ENCODE measurements around the gene GSK3B.

The GSK3B gene

DNA sequence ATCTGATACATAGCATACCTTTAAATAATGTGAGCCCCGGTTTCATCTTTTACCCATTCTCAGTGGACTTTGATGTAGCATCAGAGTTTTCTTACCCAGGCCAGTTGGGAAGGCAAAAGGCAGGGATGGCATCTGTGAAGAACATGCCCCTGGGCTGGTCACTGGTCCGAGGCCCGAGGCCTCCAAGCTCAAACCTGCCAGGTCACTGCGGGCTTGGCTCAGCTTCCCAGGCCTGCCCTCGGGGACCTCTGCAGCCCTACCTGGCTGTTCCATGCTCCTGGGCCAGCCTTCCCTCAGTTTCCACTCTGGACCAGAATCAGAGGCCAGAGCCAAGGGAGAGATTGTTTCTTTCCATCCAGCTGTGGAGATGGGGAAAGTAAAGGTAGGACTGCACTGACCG is 285.4 kb downstream of the GSK3B start:
- TF ChIP-seq, protein P1, sequence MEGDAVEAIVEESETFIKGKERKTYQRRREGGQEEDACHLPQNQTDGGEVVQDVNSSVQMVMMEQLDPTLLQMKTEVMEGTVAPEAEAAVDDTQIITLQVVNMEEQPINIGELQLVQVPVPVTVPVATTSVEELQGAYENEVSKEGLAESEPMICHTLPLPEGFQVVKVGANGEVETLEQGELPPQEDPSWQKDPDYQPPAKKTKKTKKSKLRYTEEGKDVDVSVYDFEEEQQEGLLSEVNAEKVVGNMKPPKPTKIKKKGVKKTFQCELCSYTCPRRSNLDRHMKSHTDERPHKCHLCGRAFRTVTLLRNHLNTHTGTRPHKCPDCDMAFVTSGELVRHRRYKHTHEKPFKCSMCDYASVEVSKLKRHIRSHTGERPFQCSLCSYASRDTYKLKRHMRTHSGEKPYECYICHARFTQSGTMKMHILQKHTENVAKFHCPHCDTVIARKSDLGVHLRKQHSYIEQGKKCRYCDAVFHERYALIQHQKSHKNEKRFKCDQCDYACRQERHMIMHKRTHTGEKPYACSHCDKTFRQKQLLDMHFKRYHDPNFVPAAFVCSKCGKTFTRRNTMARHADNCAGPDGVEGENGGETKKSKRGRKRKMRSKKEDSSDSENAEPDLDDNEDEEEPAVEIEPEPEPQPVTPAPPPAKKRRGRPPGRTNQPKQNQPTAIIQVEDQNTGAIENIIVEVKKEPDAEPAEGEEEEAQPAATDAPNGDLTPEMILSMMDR (IDR thresholded peaks at IDR 0.05; ENCODE audit: low read length, missing control alignments), result no peak

DNA sequence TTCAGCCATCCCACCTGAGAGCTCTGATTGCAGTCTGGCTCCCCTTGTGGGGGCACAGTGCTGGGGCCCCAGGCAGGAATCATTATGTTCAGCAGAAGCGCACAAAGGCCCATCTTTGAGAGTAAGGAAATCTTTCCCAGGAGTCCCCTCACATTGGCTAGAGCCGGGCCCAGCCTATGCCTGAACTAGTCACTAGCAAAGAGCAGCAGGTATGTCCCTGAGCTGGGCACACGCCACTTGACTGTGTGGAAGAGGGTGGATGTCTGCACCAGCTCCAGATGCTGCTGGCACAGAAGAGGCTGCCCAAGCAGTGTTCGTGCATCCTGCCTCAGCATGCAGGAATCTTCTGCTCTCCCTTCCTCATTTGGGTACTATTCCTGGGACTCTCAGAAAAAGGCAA is 286.0 kb downstream of the GSK3B start:
- no peak for DNase-seq (ENCODE audit: low read depth)
- H3K4me3 ChIP-seq (replicated peaks; ENCODE audit: low read depth, low read length), result no peak overlapping the region
- TF ChIP-seq, protein P1 (IDR thresholded peaks at IDR 0.05; ENCODE audit: low read length, missing control alignments), result no peak

More for the DNA sequence above, 285.4 kb downstream of the GSK3B start:
- H3K4me3 ChIP-seq (replicated peaks; ENCODE audit: low read depth, low read length), result no peak overlapping the region
- no peak for DNase-seq (ENCODE audit: low read depth)

DNA sequence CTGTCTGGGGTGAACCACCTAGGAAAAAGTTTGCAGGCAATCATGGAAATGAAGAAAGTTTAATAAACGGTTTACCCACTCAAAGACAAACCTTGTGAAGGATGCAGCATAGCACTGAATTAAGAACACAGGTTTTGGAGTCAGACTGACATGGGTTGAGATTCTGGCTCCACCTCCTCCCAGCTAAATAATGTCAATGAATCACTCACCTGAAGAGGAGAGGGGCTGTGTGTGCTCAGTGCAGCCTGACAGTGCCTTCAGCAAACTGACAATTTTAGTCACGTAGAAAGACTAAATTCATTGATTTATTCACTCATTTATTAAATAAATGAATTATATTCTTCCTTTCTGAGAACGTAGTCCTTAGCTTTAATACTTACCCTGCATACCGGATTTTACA is 293.4 kb downstream of the GSK3B start:
- DNase-seq (ENCODE audit: low read depth), result no peak
- H3K4me3 ChIP-seq (replicated peaks; ENCODE audit: low read depth, low read length), result no peak overlapping the region
- TF ChIP-seq, protein P1 (IDR thresholded peaks at IDR 0.05; ENCODE audit: low read length, missing control alignments), result no peak

DNA sequence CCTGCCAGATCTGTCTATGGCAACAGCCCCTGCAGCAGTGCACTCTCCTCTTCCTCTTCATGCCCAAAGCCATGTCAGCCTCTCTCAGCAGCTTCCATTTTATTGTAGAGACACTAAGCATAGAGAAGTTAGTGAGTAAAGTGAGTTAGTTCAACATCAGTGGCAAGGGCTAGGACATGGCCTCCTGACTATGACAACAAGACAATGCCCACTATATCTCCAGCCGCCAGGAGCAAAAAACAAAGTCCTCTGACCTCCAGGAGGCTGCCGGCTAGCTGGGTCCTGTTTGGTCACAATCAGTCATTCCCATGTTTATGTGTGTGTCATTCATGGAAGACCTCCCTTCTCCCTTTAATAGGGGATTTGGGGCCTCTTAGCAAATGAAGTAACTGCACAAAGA is 297.5 kb downstream of the GSK3B start:
- no peak overlapping the region for H3K4me3 ChIP-seq (replicated peaks; ENCODE audit: low read depth, low read length)
- TF ChIP-seq, protein P1 (IDR thresholded peaks at IDR 0.05; ENCODE audit: low read length, missing control alignments), result no peak
- no peak for DNase-seq (ENCODE audit: low read depth)

DNA sequence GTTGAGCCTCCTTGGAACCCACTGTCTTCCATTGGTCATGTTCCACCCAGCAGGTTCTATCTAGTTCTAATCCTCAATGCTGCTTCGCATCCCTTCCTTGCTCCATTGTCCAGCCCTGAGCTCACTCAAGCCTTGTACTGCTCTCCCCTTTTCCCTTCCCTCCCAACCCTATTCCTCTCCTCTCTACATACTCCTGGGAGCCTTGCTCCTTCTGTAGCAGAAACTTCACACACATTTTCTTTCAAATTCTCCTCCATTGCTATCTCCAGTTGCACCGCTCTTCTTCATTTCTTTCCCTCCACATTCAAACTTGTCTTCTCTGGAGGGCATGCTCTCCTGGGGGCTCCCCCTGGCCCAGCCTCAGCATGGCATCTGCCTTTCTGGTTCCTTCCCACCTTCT is 297.9 kb downstream of the GSK3B start:
- no peak overlapping the region for H3K4me3 ChIP-seq (replicated peaks; ENCODE audit: low read depth, low read length)
- no peak for DNase-seq (ENCODE audit: low read depth)
- TF ChIP-seq, protein P1 (IDR thresholded peaks at IDR 0.05; ENCODE audit: low read length, missing control alignments), result no peak

DNA sequence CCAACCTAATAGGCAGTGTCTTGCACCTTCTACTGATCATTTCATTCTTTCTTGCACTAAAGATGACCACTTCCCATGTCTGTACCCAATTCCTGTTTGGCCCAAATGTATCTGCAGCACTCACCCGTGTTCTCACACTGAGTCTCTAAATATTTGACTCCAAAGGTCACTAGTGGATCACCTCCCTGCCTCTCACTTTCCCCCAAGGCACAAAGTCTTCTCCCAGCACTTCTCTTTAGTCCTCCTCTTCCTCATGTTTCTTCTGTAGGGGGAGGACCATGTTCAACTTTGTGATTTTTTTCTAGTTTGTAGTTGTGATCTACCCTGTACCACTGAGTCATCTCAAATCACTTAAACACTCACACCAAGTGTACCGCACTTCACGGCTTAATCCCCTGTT is 298.4 kb downstream of the GSK3B start:
- TF ChIP-seq, protein P1 (IDR thresholded peaks at IDR 0.05; ENCODE audit: low read length, missing control alignments), result no peak
- H3K4me3 ChIP-seq (replicated peaks; ENCODE audit: low read depth, low read length), result no peak overlapping the region
- DNase-seq (ENCODE audit: low read depth), result no peak

DNA sequence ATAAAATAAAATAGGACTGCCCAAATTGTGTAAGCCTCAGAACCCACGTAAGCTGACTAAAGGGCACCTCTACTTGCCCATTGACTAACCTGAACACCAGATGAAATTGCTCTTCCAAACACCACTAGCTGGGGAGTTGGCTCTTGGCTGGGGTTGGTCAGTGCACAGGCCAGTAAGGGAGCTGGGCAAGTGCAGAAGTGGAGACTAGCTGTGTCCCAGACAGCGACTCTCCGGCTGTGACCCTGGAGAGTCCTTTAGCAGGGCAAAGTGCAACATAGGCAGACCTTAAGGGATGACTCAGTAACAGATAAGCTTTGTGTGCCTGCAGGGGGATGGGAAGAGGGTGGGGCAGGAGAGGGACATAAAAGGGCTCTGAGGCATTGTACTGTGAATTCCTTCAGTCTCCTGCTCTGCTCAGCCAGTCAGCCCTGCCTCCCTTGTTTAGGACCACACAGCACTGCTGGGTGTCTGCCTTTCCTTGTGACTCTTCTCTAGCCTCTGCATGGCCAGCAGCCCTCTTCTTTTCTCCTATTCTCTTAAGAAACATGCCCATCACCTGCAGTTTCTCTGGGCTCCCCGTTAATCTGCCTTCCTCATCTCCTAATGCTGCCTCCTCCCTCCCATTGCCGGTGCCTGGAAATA is 299.2 kb downstream of the GSK3B start:
- TF ChIP-seq, protein P1 (IDR thresholded peaks at IDR 0.05; ENCODE audit: low read length, missing control alignments), result no peak
- DNase-seq (ENCODE audit: low read depth), result peak; percentile 13
- no peak overlapping the region for H3K4me3 ChIP-seq (replicated peaks; ENCODE audit: low read depth, low read length)
